ENCODE measurements around the gene TNN. TPM values are rescaled to one million over a fixed set of nuclear protein-coding genes. Genes with fewer than 3 reads are reported as not detected.
"Not testable (repeated sequence)": the region's sequence is repeated elsewhere in the genome, so short reads cannot be mapped to it uniquely, and the experiment has no call there.

Gene TNN, protein sequence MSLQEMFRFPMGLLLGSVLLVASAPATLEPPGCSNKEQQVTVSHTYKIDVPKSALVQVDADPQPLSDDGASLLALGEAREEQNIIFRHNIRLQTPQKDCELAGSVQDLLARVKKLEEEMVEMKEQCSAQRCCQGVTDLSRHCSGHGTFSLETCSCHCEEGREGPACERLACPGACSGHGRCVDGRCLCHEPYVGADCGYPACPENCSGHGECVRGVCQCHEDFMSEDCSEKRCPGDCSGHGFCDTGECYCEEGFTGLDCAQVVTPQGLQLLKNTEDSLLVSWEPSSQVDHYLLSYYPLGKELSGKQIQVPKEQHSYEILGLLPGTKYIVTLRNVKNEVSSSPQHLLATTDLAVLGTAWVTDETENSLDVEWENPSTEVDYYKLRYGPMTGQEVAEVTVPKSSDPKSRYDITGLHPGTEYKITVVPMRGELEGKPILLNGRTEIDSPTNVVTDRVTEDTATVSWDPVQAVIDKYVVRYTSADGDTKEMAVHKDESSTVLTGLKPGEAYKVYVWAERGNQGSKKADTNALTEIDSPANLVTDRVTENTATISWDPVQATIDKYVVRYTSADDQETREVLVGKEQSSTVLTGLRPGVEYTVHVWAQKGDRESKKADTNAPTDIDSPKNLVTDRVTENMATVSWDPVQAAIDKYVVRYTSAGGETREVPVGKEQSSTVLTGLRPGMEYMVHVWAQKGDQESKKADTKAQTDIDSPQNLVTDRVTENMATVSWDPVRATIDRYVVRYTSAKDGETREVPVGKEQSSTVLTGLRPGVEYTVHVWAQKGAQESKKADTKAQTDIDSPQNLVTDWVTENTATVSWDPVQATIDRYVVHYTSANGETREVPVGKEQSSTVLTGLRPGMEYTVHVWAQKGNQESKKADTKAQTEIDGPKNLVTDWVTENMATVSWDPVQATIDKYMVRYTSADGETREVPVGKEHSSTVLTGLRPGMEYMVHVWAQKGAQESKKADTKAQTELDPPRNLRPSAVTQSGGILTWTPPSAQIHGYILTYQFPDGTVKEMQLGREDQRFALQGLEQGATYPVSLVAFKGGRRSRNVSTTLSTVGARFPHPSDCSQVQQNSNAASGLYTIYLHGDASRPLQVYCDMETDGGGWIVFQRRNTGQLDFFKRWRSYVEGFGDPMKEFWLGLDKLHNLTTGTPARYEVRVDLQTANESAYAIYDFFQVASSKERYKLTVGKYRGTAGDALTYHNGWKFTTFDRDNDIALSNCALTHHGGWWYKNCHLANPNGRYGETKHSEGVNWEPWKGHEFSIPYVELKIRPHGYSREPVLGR (N-terminal part only)
- 0.09 TPM for polyA plus RNA-seq (2013, experiment 1 of 2; ENCODE audit: insufficient read length)
- 0.05 TPM for polyA plus RNA-seq (2013, experiment 2 of 2; ENCODE audit: insufficient read length)

DNA sequence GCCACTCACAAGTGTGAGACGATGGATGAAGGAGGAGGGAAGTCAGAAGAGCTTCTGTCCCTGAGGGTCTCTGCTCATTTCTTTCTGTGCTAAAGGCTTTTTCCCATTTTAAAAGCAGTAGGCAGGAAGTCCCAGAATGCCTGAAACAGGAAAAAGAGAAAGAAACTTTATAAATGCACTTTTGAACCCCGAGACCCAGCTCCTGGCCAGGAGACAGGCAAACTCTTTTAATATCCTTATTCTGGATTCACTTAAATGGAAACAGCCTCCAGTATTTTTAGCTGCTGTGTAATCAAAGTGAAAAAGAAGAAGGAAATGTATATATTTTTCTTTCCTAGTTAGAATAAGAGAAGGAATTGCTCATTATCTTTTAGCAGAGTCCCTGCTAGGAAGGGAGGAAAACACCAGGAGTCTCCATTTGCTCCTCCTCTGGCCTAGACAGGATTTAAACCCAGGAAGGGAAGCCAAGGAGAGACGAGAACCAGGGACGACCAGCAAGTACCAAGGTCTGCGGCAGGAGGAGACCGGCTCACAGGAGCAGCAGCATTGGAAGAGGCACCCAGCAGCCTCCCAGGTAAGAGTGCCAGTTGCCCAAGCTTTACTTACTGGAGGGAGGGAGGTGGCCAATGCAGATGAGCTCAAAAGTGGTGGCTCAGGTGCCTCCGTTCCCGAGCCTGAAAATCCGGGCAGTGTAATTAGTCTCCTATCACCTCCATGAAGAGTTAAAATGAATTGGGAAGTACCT lies at the start of gene TNN:
Gene TNN (plus strand): TSS at position 472 of the 745 bp plus-strand sequence. CDS start 9,586 bp downstream, outside the sequence.
- no peak for DNase-seq

DNA sequence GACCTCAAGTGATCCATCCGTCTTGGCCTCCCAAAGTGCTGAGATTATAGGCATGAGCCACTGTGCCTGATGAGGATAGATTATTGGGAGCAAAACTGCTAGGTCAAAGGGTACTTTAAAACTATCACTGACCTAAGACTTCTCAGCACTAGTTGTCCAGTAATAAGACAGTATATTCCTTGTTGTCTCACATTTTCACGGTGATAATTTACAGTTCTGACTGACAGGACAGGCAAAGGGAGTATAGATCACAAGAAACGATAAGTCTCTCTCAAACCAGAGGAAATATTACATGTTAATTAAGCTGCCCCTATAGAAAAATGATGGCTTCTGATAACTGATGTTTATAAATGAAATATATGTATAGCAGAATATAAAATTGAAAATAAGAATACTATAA lies 48.1 kb upstream of the TNN start:
- no peak for DNase-seq

DNA sequence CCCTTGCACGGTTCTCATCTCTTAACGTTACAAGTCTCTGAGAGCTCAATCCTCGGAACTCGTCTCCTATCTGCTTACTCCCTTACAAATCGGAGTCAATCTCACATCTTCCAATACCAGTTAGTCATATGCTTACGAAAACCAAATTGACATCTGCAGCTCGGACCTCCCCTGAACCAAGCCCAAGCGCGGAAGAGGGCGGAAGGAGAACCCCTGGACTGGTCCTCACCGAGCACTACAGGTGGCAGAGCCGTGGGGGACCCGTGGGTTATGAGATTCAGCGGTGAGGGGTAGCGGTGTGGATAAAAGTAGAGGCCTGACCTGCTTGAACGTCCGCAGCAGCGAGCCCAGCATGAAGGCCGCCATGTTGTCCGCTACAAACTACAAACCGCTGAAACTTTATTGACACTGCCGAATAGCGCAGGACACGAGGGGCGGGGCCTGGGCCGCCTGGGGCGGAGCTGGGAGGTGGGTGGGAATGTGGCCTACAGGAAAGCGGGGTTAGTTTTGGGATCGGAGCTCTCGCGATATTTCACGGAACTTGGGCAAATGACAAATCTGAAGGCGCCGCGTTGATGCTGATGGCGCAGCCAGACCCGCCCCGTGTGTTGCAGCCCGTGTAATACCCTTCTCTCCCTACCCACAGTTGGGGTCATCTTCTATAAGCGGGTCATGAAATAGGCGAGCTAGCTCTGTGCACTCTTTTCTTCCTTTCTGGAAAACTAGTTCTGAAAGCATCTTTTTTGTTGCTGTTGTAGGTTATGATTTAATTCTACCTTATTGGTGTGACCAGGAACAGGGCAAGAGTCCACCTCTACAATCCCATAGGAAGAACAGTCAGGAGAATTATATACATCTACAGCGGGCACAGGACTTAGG lies 44.4 kb upstream of the TNN start, which contains the start of gene MRPS14:
Gene MRPS14 (minus strand): TSS at position 383 of the 879 bp plus-strand sequence. CDS start 17 bp downstream, at position 366.
- DNase-seq = peak; percentile 99

DNA sequence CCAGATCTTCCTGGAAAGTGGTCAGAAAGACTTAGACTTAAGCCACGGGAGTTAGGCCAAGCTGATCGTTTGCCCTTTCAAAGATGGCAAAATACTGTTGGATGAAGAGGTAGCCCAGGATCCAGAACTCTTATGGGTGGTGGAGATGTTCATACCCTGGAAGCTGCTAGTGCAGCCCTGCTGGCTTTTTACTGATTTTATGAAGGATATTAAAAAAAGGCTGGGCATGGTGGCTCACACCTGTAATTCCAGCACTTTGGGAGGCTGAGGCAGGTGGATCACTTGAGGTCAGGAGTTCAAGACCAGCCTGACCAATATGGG lies 43.8 kb upstream of the TNN start:
- not testable (repeated sequence) for DNase-seq

DNA sequence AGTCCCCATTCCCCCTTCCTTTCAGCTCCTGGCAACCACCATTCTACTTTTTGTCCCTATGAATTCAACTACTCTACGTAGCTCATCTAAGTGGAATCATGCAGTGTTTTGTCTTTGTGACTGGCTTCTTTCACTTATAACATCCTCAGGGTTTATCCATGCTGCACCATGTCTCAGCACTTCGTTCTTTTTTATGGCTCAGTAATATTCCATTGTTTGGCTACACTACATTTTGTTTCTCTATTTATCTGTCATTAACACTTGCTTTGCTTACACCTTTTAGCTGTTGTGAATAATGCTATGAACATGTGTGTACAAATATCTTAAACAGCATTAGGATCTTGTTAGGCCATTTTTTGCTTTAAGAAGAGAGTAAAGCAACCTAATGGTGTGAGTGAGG lies 42.9 kb upstream of the TNN start:
- DNase-seq = no peak

DNA sequence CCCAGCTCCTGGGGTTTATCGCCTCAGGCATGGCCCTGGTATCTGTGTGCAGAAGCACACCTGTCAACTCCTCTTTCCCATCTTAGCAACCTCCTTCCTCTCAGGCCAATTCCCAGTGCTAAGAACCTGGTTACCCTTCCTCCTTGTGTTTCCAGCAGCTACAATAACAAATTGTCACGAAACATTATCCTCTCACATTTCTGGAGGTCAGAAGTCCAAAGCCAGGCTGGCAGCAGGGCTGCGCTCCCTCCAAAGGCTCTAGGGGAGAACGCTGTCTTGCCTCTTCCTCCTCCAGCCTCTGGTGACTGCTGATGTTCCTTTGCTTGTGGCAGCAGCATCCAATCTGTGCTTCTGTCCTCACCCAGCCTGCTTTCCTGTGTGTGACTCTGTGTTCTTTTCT lies 33.7 kb upstream of the TNN start:
- no peak for DNase-seq

DNA sequence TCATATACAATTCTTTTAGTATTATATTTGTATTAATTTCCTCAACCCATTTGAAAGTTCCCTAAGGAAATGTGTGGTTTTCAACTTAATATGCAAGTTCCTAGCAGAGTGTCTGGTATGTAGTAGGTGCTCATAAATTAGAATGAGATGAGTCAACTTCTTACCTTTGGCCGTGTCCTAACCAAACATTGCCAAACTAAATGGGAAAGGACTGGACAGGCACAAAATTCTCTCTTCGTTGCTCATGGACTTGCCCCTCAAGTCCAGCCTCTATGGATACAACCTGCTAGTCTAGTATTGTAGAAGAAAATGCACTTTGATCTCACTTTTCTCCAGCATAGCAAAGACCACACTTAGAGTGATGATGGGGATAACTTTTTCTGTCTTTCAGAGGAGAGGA lies 32.9 kb upstream of the TNN start:
- no peak for DNase-seq

DNA sequence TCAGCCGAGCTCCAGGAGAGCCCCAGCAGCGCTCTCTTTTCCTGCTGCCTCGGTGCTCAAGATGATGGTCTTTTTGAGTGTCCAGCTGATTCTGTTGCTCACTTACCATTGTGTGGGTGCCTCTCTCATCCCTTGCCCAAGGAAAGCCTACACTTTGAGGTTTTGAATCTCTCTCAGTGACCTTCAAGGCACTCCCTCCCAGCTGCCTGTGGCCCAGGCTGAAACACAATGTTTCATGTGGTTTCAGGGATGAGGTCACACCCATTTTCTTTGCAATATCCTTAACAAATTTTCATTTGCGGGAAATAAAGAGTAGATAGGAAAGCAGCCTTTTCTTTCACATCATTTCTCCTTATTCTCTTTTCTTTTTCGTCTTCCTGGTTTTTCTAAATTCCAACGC lies 31.8 kb upstream of the TNN start:
- no peak for DNase-seq

DNA sequence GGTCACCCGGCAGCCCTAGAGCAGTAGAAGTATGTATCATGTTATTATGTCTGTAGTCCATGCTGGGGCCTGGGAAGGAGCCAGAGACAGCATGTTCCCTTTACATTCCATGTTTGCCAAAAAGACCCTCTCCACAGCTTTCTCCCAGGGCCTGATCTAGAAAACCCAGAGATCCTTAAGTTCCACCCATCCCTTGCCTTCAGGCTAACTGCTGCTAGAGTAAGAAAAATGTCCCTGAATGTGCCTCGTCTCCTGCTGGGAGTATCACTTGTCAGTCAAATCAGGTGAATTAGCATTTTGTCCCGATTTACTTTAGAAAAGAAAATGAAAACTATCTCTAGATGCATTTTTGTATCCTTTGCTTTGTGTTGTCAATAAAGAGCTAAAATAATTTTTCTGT lies 31.2 kb upstream of the TNN start:
- DNase-seq = no peak

DNA sequence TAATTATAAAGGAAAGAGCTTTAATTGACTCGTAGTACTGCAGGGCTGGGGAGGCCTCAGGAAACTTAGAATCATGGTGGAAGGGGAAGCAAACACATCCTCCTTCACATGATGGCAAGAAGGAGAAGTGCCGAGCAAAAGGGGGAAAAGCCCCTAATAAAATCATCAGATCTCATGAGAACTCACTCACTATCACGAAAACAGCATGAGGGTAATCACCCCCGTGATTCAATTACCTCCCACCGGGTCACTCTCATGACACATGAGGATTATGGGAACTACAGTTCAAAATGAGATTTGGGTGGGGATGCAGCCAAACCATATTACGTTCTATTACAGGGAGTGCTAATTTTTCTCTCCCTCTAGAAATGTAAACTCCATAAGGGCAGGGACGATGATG lies 30.2 kb upstream of the TNN start:
- no peak for DNase-seq

DNA sequence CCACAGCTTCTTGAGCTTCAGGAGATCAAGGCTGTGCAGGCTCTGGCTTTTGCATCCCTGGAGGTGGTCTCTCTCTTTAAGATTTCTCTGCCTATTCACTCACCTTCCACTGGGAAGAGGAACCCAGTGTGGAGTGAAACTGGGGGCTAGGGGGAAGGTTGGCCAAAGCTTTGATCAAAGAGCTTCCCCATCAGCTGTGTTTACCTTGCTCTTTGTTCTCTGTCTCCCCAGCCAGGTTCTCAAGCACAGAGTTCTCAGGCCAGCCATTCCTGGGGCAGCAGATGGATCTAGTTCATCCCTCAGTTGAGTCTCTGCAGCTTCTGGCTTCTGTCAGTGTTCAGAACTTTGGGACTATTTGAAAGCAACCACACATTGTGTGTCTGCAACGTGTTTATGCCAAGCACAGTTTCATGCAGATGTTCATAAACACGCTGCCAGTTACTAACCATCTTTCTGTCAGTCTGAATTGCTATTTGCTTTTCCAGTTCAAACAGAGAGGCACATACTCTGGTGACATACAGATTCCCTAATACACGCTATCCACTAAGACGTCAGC lies 27.2 kb upstream of the TNN start:
- DNase-seq = no peak

DNA sequence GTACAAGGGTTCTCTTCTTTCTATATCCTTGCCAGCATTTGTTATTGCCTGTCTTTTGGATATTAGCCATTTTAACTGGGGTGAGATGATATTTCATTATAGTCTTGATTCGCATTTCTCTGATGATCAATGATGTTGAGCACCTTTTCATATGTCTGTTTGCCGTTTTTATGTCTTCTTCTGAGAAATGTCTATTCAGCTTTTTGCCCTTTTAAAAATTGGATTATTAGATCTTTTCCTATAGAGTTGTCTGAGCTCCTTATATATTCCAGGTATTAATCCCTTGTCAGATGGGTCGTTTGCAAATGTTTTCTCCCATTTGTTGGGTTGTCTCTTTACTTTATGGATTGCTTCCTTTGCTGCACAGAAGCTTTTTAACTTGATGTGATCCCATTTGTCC lies 25.0 kb upstream of the TNN start:
- DNase-seq = no peak

DNA sequence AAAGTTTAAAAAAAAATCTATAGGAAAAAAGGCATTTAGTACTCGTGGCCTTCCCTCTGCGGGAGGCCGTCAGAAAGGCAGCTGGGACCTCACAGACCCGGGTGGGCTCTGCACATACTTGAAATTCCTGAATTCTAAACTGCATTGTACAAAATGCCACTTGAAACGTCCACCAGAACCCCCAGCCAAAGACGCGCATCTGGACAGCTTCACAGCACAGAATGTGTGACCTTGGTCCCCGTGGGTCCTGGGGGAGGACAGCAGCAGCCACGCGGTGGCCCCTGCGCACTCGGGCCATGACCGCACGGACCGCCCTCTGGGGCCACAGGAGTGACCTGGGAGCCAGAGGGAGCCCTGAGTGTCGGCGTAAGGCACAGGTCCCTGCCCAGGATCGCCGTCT lies 23.8 kb upstream of the TNN start:
- no peak for DNase-seq

DNA sequence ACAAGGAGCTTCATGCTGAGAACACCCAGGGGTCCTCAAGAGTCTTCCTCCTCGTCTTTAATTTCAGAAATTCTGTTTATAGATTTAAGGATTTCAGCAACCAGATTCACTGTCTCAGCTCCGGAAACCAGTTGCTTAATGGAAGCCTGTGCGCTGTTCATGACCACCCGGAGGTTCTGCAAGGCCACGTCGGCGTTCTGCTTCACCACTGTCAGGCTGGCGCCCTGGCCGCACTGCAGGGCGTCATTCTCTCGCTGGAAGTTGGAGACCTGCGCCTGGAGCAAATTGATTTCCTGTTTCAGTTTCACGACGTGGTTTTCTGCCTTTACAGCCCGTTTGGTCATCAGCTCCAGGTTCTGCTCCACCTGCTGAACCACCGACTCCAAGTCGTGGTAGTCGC lies 23.0 kb upstream of the TNN start:
- DNase-seq = not testable (repeated sequence)

DNA sequence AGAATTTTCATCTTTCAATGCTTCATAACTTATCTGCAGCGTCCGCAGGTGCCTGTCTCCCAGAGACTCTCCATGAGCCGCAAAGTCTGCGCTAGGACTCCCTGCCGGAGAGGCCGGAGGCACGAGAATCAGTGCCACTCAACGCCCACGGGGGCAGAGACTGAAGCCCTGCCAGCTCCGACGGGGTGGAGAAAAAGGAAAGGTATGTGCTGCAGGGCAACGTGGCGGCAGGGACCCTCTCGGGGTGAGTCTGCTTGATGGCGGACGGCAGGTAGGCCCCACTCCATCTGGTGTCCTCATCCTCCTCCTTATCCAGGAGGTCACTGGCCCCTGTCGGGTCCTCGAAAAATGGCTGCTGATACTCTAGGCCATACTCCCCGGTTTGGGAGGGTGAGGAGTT lies 22.5 kb upstream of the TNN start:
- no peak for DNase-seq

DNA sequence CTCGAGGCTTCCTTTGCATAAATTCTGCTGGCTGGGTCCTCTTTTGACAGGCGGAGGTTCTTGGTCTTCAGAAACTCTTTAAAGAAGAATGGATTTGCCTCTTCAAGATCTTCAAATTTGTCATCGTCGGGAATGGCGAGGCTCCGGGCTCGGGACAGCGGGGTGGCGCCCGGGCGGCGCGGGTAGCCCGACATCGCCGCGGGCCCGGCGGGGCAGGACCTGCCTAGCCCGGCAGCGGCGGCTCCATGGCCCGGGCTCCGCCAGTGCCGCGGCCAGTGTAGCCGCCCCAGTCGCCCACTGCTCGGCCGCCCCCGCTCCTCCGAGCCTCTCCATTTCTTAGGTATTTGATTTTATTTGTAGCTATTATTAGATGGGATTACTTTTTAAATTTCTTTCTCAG lies 22.1 kb upstream of the TNN start:
- DNase-seq = no peak

DNA sequence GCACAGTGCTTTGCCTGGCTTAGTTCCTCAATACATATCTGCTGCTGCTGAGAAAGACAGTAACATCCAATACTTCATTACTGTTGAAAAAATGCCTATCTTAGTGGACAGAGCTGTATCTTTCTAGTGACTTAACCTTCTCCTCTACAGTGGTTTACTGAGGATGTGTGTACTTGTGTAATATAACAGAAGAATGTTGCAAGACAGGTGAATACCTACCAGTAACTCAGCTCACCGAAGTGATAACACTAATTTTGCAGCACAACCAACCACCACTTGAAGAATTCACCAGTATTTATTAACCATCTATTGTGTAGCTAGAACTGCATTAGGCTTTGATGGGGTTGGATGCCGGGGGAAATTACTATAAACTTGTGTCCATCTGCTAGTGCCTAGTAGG lies 16.6 kb upstream of the TNN start:
- DNase-seq = no peak

DNA sequence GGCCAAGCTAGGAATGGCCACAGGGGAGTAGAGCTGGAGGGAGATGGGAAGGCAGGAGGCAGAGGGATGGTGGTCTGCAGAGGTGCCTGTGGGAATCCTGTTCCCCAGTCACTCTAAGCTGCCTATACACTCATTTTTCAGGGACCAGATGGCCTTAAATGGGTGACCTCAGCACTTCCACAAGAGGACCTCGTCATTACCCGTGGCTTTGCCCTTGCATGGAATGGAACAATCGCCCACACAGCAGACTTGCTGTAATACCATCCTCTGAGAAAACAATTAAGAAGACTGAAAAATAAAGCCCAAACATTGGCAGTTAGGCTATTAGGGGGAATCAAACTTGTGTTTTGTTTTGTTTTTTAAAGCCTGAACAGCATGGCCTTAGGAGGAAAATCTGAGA lies 12.9 kb upstream of the TNN start:
- DNase-seq = no peak

DNA sequence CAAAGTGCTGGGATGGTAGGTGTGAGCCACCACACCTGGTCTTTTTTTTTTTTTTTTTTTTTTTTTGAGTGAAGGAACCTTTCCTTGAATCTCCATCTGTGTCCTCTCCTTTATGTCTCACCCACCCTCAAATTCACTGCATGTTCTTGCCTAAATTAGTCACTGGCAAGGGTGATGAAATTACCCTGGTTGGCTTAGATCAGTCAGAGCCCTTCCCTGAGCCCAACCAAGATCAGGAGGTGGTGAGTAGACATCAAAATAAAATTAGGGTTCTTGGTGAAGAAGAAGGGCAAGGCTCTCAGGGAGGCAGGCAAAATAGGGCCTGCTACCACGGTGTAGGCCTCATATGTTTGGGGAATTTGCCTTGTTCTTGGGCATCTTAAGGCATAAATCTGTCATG lies 5.3 kb upstream of the TNN start:
- no peak for DNase-seq

DNA sequence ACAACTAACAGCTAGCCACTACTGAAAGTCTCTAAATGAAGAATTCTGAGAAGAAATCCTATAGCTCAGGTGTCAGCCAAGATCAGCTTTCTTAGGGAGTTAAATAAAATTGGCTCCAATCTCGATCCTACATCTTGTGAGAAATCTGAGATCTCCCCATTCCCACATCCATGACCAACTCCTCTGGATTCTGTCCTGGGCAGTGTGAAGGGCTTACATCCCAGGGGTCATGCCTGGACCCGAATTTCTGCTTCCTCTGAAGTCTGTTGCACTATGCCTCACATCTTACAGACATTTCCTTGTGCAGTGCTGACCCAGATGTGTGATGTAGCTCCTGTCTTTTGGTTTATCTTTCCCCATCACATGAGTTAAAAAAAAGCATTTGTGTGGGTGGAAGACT lies 4.8 kb upstream of the TNN start:
- DNase-seq = no peak

DNA sequence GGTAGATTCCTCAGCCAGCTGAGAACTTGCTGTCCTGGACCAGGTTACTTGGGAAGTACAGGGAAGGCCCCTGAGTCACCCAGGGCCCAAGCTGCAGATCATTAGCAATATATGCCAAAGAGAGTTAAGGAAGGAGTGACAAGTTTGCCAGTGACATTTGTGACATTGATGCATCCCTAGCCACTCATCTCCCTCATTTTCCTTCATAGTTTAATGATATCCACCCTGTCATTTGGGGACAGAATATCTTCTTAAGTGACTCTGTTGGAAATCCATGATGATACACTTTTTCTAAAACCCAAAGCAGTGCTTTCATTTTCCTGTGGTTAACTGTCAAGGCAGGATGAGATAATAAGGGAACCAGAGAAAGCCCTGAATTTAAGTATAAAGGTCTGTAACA lies 3.2 kb downstream of the TNN start:
- no peak for DNase-seq

Data from fibroblast of skin of abdomen (primary cell).